HG02610 (cell line): ENCODE results near the gene ANO3.
A peak's percentile ranks its signal among the peaks of the same experiment; 100 is the strongest.
"Not testable (repeated sequence)": the region's sequence is repeated elsewhere in the genome, so short reads cannot be mapped to it uniquely, and the experiment has no call there.

Source experiments
- ATAC-seq: cut with Tn5 transposase; IDR thresholded peaks from one replicate; pipeline ENCODE4 v1.9.1; 2021; ENCODE audit warnings: mild to moderate bottlenecking, moderate library complexity; ENCODE audit not compliant: unreplicated experiment

The ANO3 gene

DNA sequence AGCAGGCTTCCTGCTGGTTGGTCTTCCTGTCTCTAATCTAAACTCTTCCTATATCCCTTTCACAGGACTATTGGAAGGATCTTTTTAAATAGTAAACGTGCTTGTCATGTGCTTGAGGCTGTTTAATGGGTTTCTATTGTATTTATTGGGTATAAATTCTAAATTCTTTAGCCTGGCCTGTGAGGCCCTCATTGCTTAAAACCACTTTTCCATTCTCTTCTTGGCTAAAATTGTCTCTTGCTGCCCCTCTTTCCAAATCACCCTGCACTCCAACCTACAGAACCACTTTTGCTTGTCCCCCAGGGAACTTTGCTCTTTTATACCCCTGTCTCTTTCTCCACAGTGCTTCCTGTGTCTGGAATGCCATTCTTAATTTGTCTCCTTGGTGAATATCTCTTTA, 286.5 kb downstream of the ANO3 start:
- ATAC-seq = no peak

DNA sequence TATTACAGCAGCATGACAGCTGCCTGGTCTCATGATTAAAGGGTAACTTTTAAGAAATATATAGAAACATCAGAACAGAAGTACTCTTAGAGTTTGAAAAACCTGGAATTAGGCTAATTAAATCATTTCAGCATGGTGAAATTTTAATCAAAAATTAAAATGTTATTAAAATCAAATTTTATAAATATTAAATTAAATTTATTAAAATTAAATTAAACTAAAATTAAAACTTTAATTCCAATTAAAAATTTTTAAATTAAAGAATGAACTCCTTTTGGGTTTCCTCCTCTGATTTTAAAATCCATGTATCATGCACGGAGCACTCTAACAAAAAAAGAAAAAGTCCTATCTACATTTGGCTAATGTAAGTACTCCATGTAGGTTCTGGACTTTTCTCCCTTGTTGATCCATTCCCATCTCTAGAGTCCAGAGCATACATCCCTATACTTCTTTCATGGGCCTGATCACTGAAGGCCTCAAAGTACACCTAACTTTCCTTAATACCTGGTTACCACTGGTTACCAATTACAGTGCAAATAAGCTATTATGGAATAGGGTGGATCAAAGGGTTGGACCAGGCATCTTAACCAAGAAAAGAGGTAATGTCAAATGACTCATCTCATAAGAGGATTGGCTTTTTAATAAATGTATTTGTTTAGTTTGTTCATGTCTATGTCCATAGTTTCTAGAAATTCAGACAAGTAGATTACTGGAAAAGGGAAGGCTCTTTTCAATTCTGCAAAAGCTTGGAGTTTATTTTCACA, 288.5 kb downstream of the ANO3 start:
- ATAC-seq = no peak

DNA sequence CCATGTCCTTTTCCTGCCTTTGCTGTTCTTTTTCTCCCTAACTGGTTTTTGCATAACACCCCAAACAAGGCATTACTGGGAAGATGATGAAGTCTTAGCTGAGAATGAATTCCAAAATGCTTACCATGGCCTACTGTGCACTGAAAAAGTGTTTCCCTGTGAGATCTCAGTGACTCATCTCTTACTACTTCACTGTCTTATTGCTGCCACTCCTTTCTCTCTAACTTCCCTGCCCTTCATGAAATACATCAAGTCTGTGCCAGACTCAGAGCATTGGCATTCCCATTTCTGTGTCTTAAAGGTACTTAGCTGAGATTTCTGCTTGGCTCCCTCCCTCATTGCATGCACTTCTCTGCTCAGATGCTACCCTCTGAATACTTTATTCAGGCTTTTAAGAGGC, 289.2 kb downstream of the ANO3 start:
- no peak for ATAC-seq

DNA sequence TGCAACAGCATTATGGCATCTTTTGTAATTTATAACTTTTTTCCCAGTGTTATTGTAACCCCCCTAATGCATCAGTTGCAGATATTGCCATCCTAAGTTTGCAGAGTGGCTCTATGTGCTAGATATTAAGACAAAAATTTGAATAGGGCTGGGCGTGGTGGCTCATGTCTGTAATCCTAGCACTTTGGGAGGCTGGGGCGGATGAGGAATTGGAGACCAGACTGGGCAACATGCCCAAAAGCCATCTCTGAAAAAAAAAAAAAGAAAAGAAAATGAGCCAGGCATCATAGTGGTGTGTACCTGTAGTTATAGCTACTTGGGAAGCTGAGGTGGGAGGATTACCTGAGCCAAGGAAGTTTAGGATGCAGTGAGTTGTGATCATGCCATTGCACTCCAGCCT, 290.3 kb downstream of the ANO3 start:
- ATAC-seq = no peak

DNA sequence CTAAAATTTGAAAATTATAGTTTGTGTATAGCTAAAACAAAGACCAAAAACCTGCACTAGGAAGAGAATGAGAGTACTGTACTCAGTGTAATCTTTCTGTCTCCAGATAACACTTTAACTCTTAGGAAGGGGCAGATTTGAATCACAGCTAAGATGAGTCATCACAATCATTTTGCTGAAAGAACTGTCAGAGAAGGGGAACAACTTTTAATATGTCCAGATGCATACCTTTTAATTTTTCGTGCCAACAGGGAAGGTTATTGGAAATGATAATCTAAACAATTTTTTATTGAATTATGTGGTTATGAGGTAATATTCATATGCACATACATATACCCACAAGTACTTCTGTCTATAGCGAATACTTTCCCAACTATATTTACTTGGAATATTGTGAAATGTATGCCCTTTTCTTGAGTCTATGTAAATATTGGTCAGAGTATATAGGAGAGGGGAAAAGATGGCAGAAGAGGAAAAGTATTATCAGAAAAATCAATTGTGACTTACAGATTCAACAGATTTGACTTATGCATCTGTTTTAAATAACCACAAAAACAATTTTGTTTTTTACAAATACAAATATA, 291.2 kb downstream of the ANO3 start:
- ATAC-seq = no peak

DNA sequence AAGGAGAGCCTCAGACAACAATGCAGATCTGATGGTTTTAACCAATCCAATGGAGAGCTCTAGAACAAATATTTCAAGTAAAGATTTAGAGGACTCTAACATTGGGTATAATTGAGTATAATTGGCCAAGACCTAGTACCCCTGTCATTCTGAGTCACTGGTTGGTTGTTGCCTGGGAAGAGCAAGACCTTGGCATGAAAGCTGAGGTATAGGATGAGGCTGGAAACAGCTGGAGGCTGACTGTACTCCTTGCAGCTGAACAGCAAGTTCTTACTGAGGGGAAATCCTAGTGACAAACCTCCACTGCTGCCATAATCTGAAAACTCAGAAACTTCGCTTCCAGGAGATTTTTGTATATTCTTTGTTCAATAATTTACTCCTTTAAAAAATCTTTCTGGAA, 294.4 kb downstream of the ANO3 start:
- no peak for ATAC-seq

DNA sequence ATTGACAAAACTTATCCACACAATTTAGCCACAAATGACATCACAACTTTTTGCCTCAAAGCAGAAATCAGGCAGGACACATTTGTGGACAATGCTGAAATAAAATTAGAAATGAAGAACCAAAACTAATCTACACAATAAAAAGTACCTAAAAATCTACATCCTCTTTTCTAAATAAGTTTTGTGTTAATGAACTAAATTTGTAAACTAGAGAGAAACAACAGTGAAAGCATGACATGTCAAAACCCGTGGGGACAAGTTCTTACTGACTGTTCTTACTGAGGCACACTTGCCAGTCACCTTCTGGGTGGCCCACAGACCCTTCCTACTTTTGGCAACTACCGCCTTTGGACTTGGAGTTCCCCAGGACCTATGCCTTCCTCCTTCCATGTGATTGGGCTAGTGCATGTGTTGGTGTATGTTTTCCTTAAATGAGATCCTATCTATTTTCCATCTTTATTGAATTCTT, 300.8 kb downstream of the ANO3 start:
- ATAC-seq = peak; percentile 60

DNA sequence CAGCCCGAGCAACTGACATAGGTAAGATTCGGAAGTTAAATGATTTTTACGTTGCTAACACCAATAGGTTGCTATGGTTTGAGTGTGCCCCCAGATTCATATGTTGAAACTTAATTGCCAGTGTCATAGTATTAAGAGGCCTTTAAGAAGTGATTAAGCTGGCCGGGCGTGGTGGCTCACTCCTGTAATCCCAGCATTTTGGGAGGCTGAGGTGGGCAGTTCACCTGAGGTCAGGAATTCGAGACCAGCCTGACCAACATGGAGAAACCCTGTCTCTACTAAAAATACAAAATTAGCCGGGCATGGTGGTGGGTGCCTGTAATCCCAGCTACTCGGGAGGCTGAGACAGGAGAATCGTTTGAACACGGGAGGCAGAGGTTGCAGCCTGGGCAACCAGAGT, 311.4 kb downstream of the ANO3 start:
- ATAC-seq = not testable (repeated sequence)

DNA sequence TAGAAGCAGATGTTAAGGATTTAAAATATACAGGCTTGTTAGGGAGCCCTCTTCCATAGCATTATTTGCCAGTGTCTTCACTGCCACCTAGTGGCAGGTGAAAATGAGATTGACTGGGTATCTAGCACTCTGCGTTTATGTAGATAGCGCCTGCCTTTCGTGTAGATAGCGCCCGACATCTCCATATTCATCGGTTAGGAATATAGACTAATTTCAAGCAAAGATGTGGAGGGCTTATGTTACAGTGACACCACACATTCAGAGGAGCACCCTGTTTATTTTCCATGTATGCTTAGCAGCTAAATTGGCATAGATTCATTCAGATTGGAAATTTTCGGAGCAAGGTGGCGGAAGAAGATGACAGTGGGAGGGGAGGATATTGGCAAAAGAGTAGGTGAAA, 318.0 kb downstream of the ANO3 start:
- ATAC-seq = peak; percentile 84

DNA sequence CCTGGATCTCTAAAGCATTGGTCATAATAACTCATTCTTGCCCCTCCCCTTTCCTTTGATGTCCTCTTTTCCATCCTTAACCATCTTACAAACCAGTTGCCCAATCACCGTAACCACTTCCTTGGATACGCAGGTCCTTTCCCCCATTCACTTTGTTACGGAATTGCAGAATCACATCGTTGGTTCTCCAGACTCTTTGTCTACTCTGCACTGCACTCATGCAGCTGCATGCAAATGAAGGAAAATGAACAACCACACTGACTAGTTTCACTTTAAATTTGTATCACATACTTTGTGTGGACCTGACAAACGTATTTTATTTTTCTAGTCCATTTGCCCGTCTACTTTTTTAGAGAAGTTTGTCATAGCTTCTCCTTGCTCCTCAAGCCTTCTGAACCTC, 320.0 kb downstream of the ANO3 start:
- no peak for ATAC-seq

DNA sequence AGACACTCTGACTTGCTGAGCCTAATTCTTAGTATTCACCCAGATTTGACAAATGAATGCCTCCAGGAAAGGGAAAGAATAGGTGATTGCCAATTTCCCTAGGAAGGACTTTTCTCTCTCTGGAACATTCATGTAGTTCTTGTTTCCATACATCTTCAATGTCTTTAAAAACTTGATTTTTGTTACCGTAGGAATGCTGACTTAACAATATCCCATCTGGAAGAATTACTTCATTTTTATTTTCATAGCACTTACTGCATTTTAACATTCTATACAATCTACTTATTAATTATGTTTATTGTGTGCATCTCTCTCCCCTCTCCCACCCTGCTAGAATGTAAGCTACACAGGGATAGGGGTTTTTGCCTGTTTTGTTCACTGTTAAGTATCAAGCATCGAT, 323.4 kb downstream of the ANO3 start:
- no peak for ATAC-seq

DNA sequence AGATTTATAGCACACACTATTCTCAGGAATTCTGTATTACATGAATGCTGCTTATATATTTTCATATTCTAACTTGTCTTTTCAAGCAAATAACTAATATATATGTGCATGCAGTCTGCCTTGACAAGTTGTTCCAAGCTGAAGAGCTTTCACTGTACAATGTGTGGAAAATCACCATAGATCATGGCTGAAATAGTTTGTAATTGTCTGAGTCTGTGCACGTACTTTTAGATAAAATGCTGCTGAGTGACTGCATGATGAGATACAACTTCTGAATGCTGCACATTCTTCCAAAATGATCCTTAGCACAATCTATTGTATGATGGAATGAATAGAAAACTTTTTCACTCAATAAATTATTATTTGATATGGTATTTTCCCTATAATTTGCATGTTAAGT, 331.0 kb downstream of the ANO3 start:
- ATAC-seq = no peak

DNA sequence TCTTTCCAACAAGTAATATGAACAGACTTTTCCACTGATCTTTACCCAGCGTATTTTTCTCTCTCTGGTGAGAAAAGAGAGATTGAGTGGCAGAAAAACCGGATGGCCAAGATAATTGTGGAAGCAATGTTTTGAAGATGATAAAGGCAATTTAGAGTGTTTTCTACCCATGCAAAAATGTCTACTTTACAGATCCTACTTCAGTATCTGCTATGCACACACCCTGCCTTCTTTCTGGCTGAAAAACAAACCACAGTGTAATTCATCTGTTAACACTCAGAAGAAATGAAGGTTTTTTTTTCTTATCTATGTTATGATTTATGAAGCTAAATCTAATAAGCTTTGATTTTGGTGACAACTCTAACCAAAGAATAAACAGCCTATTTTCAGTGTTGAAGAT, 333.1 kb downstream of the ANO3 start:
- ATAC-seq = no peak

DNA sequence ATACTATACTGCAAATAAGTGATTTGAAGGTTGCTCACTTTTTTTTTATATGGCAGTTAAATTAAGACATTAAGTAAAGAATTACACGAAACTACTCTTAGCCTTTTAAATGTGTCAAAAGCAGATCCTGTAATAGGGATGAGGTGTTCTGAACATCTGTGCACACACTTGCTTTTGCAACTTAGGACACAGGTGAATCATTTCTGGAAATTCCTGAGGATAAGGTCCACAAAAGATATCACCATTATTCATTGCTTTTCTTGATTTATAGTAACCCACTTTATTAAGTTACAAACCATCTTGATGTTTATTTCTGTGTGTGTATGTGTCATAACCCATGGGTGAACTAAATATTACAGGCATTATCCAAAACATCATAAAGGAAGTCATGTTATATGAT, 334.0 kb downstream of the ANO3 start:
- ATAC-seq = no peak

DNA sequence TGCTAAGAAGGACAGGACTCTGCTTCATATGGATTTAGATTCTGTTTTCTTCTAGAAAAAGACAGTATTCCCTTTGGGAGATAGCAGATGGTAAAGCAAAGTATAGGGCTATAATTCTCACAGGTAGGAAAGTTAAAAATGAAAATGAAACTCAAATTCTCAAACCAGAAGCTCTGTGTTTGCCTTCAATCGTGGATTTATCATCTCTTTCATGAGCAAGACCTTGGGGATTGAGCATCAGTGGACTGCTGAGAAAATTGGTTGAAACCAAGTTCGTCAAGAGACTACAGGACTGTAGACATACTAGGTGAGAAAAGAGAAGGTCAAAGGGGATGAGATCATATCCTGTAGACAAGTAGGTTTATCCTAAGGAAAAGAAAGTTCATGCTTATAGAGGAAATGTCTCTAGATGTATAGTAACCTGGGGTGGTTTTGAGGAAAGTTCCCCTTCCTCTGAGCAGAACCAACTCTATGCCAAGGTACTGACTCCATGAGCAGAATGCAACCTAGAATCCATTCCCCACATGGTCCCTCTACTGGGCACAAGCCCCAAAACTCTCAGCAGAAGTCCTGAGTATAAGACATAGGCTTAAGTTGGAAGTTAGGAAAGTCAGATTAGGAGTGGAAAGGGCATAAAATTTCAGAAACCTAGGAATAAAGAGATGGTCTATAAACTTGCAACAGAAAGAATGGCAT, 343.5 kb downstream of the ANO3 start:
- ATAC-seq = no peak

DNA sequence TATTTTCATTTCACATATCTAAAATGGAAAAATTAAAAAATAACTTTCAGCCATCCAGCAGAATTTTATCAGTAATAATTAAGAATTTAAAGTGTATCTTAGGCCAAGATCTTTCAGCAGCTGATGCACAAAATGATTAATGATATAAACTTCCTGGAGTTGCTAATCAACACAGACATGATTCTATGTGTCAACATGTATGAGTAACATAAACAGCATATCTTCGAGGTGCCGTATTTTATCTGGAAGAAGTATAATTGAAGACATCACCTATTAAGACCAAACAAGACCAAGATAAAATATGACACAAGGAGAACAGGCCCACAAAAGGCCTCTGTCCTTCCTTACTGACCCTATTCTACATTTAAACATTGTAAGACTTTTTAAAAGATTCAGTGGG, 344.7 kb downstream of the ANO3 start:
- no peak for ATAC-seq

DNA sequence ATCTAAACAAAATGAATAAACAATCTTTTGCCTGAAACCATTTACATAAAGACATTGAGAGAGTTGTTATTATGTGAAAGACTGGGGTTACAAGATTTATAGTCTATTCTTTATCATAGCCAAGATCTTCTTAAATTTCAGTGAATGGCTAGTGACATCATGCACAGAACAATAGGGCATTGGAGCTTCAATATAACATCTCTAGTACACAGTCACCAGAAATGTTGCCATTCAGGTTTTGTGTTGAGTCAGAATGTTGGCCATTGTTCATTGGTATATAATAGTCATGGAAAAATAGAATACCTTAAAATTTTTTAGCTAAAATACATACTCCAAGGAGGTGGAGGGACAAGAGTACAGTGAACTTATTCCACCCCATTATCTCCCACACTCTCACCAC, 345.6 kb downstream of the ANO3 start:
- no peak for ATAC-seq

DNA sequence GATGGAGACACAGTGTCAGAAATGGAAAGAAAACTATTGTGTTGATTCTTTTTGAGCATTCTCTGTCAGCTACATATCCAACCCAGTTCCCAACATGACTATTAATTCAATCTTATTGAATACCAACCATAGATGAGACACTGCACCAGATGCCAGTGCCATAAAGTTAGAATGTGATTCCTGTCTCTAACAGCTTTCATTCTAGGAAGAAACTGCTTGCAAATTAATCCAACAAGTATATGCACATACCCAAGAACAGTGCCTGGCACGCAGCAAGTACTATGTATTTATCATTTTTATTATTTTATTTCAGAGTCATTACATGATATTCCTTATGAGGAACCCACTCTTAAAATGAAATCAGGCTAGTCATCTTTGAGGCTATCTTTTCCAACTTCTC, 355.4 kb downstream of the ANO3 start:
- ATAC-seq = no peak

DNA sequence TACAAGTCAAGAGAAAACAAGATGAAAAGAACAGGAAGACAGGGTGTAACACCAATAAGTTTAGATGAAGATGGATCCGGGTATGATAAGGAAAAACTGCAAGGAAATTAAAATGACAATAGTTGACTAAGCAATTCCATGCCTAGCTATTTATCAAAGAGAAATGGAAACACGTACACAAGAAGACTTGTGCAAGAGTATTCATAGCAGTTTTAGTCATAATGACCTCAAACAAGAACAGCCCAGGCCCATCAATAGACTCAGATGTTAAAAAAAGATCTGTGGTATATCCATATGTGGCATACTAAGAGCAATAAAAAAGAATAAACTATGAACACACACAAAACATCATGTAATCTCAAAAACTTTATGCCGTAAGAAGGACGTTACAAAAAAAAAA, 356.8 kb downstream of the ANO3 start:
- ATAC-seq = no peak

DNA sequence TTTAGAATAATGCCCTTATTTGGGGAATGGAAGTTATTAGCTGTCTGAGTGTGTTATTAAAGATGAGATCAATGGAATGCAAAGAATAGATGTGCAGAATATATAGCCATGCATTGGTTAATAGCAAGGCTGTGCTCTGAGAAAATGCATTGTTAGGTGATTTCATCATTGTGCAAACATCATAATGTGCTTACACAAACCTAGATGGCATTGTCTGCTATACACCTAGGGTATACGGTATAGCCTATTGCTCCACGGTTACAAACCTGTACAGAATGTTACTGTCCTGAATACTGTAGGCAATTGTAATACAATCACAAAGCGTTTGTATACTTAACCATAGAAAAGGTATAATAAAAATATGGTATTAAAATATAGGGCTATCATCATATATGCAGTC, 364.4 kb downstream of the ANO3 start:
- no peak for ATAC-seq

DNA sequence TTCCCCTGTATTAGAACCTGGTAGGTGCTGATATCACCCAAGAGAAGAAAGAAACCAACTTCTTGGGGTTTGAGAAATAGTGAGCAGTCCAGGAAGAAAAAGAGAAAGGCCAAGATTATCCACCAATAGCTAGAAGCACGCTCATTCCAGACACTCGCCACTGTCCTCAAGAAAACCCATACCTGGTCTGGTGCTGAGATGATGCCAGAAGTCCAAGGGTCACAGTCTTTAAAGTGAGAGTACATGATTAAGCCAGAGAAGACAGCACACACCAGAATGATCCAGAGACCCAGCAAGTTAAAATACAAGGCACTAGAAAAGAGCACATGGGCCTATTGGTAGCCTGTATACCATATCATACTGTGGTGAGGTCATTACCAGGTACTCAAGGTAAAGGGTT, 366.3 kb downstream of the ANO3 start:
- no peak for ATAC-seq

DNA sequence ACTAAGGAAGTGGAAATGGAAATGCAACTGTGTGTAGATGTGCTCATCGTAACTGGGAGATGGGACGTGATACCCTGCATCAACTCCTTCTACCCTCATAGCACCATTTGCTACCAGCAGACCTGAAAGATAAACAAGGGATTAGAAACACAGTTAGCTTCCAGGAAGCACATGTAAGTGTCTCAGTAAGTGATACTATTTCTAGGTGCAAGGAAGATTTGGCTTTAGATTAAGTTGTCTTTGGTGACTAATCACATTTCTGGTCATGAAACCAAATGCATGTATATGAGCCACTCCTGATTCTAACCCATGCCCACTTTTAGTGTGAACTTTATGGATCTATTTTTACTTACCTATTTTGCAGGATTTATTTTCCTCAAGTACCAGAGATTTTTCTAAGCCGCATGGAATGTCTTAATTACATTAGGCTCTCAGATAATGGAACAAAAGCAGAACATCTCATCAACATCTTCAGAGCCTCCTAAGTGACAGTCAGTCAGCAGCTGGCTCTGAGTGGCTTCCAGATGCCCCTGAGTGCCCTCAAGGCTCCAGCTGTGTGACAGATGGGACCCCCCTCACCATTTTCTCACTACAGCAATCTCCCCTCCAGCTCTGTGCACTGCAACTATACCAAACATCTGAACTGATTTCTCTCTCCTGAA, 368.8 kb downstream of the ANO3 start:
- ATAC-seq = no peak
